ENCODE measurements around the gene BEND2.

BEND2 gene

GRCh38 chrX:18133605-18134004, 87.1 kb downstream of the BEND2 start:
- DNase-seq = no peak

- no peak for DNase-seq
Observed at GRCh38 chrX:18129690-18130089, 91.0 kb downstream of the BEND2 start.

- DNase-seq = no peak
Observed at GRCh38 chrX:18126971-18127370, 93.7 kb downstream of the BEND2 start.

GRCh38 chrX:18119856-18120255, 100.8 kb downstream of the BEND2 start:
- DNase-seq = no peak
